OCI-LY7 (cell line): ENCODE data around the gene B3GALT5. TPM values are rescaled to one million over a fixed set of nuclear protein-coding genes. Genes with fewer than 3 reads are reported as not detected.

Source experiments
- BruUV-seq: library from RNA; stranded (reverse); fragments of 400-500 nt; replicated peaks from 2 replicates; lab custom pipeline; 2021; lab: Mats Ljungman, UMichigan
- CTCF ChIA-PET: fragments of 300-600 bp; sonication (Branson Sonifier 250); formaldehyde crosslinking; loops from one replicate; lab custom pipeline; 2022; ENCODE audit warnings: antibody characterized with exemption; ENCODE audit not compliant: unreplicated experiment; lab: Charles Lee
- POLR2A ChIA-PET: fragments of 300-600 bp; sonication (Branson Sonifier 250); formaldehyde crosslinking; loops from one replicate; lab custom pipeline; 2022; ENCODE audit warnings: antibody characterized with exemption; lab: Charles Lee
- DNase-seq: peaks from one replicate; pipeline ENCODE4 v3.0.0-alpha.2; 2015; ENCODE audit warnings: low spot score
- H2AFZ ChIP-seq: fragments of 200-600 bp; sonication (generic), shearing (Covaris generic); 2 replicates; pipeline ENCODE4 v1.6.1; 2014; ENCODE audit warnings: mild to moderate bottlenecking, antibody characterized with exemption, low read length, moderate library complexity
- H3K27ac ChIP-seq: fragments of 200-600 bp; sonication (generic); 2 replicates; pipeline ENCODE4 v1.5.1; 2014; ENCODE audit warnings: mixed run types, low read depth, mild to moderate bottlenecking, moderate library complexity, low read length, inconsistent platforms; ENCODE audit not compliant: poor library complexity, severe bottlenecking
- H3K36me3 ChIP-seq: fragments of 200-600 bp; sonication (generic); 2 replicates; pipeline ENCODE4 v1.6.1; 2014; ENCODE audit warnings: mild to moderate bottlenecking, antibody characterized with exemption, low read length, moderate library complexity, mixed read lengths; ENCODE audit not compliant: insufficient read depth
- H3K4me1 ChIP-seq: fragments of 200-600 bp; sonication (generic); 2 replicates; pipeline ENCODE4 v1.5.1; 2014; ENCODE audit warnings: mild to moderate bottlenecking, low read length; ENCODE audit not compliant: insufficient read depth, poor library complexity, severe bottlenecking
- H3K4me2 ChIP-seq: fragments of 200-600 bp; sonication (generic); 2 replicates; pipeline ENCODE4 v1.6.1; 2014; ENCODE audit warnings: mild to moderate bottlenecking, low read length
- H3K4me3 ChIP-seq: fragments of 200-600 bp; sonication (generic); 2 replicates; pipeline ENCODE4 v1.5.1; 2014; ENCODE audit warnings: mild to moderate bottlenecking, low read depth, low read length; ENCODE audit not compliant: poor library complexity, severe bottlenecking
- H3K79me2 ChIP-seq: fragments of 200-600 bp; sonication (generic); 2 replicates; pipeline ENCODE4 v1.6.1; 2016; ENCODE audit warnings: low read depth, mild to moderate bottlenecking, low read length, moderate library complexity, mixed read lengths; ENCODE audit not compliant: insufficient read depth
- H3K9me2 ChIP-seq: fragments of 200-600 bp; sonication (generic); 2 replicates; pipeline ENCODE4 v1.6.1; 2016; ENCODE audit warnings: mild to moderate bottlenecking, low read length, mixed read lengths; ENCODE audit not compliant: insufficient read depth
- H3K9me3 ChIP-seq: fragments of 200-600 bp; sonication (generic); 2 replicates; pipeline ENCODE4 v1.6.1; 2014; ENCODE audit warnings: mild to moderate bottlenecking, mixed run types, low read length, mixed read lengths
- H4K20me1 ChIP-seq: fragments of 200-600 bp; sonication (generic); 2 replicates; pipeline ENCODE4 v1.6.1; 2014; ENCODE audit warnings: mild to moderate bottlenecking, antibody characterized with exemption, low read length, moderate library complexity, mixed read lengths; ENCODE audit not compliant: insufficient read depth
- CTCF ChIP-seq: fragments of 200-600 bp; sonication (generic); conservative IDR thresholded peaks from 2 replicates; pipeline ENCODE4 v1.5.1; 2014; ENCODE audit warnings: mild to moderate bottlenecking, antibody characterized with exemption, low read length, moderate library complexity, mixed read lengths
- EZH2phosphoT487 ChIP-seq: fragments of 200-600 bp; sonication (generic); IDR thresholded peaks from 2 replicates; pipeline ENCODE4 v1.6.1; 2018; ENCODE audit warnings: low read depth, borderline replicate concordance, mild to moderate bottlenecking, mixed run types, antibody characterized with exemption, low read length, moderate library complexity, mixed read lengths
- intact Hi-C: fragments of 100-400 bp; cut with micrococcal nuclease; formaldehyde crosslinking; loops from one replicate; pipeline ENCODE4 v1.10.0; 2022; ENCODE audit not compliant: unreplicated experiment
- total RNA-seq, 2 experiments: library from RNA; depleted of rRNA in 1 of 2; stranded (reverse); fragments of >200 nt in 1 of 2; shearing (Covaris generic) in 1 of 2; gene quantifications; 2 replicates each; pipeline ENCODE4 v1.2.3, GENCODE V29; 2014 to 2022

Gene B3GALT5
- total RNA-seq, 2 experiments from 2014 or later = not detected

GRCh38 chr21:39651206-39651605, 38.5 kb downstream of the B3GALT5 start:
- Histone ChIP-seq H3K4me1 (no peaks in the 10 kb centered on the region), H3K4me2 (no peak overlapping the region), H4K20me1 (no peaks in the 10 kb centered on the region), H3K4me3 (no peak overlapping the region), H3K9me3 (no peaks in the 10 kb centered on the region), H3K36me3 (no peaks in the 10 kb centered on the region), H3K9me2 (no peaks in the 10 kb centered on the region), H3K27ac (no peak overlapping the region), H3K79me2 (no peaks in the 10 kb centered on the region), H2AFZ (no peak overlapping the region)
- BruUV-seq = no TSS peak
- intact Hi-C loops = no loop called here
- ChIA-PET CTCF (no interaction called here), POLR2A (no interaction called here)
- no peak for DNase-seq
- TF ChIP-seq CTCF (no peak), EZH2phosphoT487 (no peak)

DNA sequence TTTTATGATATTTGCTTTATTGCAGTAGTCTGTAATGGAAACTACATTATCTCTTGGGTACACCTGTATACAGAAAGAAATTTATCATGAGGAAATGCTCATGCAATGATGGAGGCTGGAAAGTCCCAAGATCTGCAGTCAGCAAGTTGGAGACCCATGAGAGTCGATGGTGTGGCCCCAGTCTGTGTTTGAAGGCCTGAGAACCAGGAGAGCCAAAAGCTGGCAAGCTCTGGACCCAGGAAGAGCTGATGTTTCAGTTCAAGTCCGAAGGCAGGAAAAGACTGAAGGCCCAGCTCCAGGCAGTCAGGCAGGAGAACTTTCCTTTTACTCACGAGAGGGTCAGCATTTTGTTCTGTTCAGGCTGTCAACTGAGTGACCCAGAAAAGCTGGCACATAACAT, 42.2 kb downstream of the B3GALT5 start:
- POLR2A ChIA-PET = no interaction called here
- no TSS peak for BruUV-seq
- intact Hi-C loops = no loop called here
- no peak overlapping the region for H3K4me2 ChIP-seq
- no peaks in the 10 kb centered on the region for H3K9me2 ChIP-seq
- H3K4me3 ChIP-seq = no peak overlapping the region
- no peaks in the 10 kb centered on the region for H4K20me1 ChIP-seq
- no peak overlapping the region for H3K27ac ChIP-seq
- CTCF ChIA-PET = no interaction called here
- no peaks in the 10 kb centered on the region for H3K4me1 ChIP-seq
- no peak for TF ChIP-seq EZH2phosphoT487
- TF ChIP-seq CTCF = no peak
- H3K9me3 ChIP-seq = no peaks in the 10 kb centered on the region
- no peaks in the 10 kb centered on the region for H3K36me3 ChIP-seq
- H2AFZ ChIP-seq = no peak overlapping the region
- H3K79me2 ChIP-seq = no peaks in the 10 kb centered on the region
- DNase-seq = no peak

DNA sequence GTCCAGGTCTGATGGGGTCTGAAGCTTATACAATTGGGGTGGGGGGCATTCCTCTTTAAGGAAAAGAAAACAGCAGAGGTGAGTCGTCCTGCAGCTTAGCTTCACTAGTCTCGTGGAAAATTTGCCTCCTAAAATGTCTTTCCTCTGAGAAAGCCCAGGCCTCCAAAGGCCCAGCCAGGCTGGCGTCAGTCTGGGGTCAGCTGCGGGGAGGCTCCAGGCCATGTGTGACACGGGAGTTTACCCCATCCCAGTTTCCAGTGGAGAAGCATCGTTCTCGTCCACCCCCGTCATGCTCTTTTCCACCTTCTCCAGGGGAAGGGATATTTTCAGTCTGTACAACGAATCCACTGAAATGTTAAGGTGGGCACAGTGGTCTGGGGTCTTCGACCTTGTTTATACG, 42.8 kb downstream of the B3GALT5 start:
- no peaks in the 10 kb centered on the region for H3K4me1 ChIP-seq
- CTCF ChIA-PET = no interaction called here
- TF ChIP-seq EZH2phosphoT487 = no peak
- TF ChIP-seq CTCF = no peak
- H3K79me2 ChIP-seq = no peaks in the 10 kb centered on the region
- POLR2A ChIA-PET = no interaction called here
- intact Hi-C loops = no loop called here
- H3K9me2 ChIP-seq = no peaks in the 10 kb centered on the region
- no peak overlapping the region for H3K4me2 ChIP-seq
- no peaks in the 10 kb centered on the region for H3K36me3 ChIP-seq
- H3K27ac ChIP-seq = no peak overlapping the region
- DNase-seq = no peak
- H4K20me1 ChIP-seq = no peaks in the 10 kb centered on the region
- no TSS peak for BruUV-seq
- no peak overlapping the region for H2AFZ ChIP-seq
- H3K4me3 ChIP-seq = no peak overlapping the region
- H3K9me3 ChIP-seq = no peaks in the 10 kb centered on the region
